GM20431 (cell line): ENCODE results near the gene EFNB3.

Experiments
- in situ Hi-C: fragments of 300-500 bp; cut with MseI, MboI; formaldehyde crosslinking; loops from one replicate; pipeline ENCODE4 v1.15.0; 2020; ENCODE audit warnings: low sequenced_read_pairs; ENCODE audit not compliant: unreplicated experiment

Gene EFNB3

GRCh38 chr17:7750321-7750821 lies 45.4 kb downstream of the EFNB3 start:
- in situ Hi-C loops = loop anchor here (5.0 kb wide), 1 partner anchor 52 kb away; no protein-coding TSS in a partner anchor

- in situ Hi-C loops = loop anchor here (5.0 kb wide), 1 partner anchor 48 kb away; no protein-coding TSS in a partner anchor
These were observed 49.7 kb downstream of the EFNB3 start for GRCh38 chr17:7754656-7755055.

- in situ Hi-C loops = no loop called here
These were observed 50.3 kb downstream of the EFNB3 start for GRCh38 chr17:7755095-7755890.

GRCh38 chr17:7756968-7757367 lies 52.0 kb downstream of the EFNB3 start:
- in situ Hi-C loops = no loop called here
